SK-N-MC (cell line): ENCODE results near the gene TCHHL1.

ENCODE experiments used
- EZH2 ChIP-seq: fragments of 200-600 bp; sonication (generic); IDR thresholded peaks from one replicate; pipeline ENCODE4 v1.6.1; 2017; ENCODE audit warnings: antibody characterized with exemption
- FOXP2 ChIP-seq: optimal IDR thresholded peaks from 2 replicates; pipeline ENCODE3; 2011; ENCODE audit warnings: mild to moderate bottlenecking, moderate library complexity; ENCODE audit not compliant: insufficient read depth; ENCODE audit errors: extremely low read length, control extremely low read depth
- POLR2AphosphoS5 ChIP-seq: IDR thresholded peaks from 2 replicates; pipeline ENCODE4 v1.6.1; 2012; ENCODE audit warnings: mild to moderate bottlenecking, low read depth, low read length, borderline replicate concordance

DNA sequence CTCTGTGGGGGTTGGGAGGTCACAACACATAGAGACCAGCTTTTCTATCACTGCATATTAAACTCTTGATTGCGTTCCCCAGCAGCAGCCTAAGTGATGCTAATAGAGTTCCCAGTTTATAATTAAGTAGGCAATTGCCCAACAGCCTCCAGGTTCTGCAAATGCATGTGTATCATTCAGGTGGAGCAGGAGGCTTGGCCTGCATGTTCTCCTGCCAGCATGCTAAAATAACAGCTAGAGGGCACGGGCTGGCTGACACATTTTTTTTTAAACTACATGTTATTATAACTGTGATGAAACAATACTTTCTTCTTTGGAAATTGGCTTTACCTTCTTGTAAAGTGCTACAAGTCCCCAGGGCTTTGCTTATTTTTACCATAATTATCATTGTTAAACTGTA is 16.0 kb upstream of the TCHHL1 start:
- TF ChIP-seq POLR2AphosphoS5, result no peak
- TF ChIP-seq EZH2, result no peak
- TF ChIP-seq FOXP2, result no peak
